IMR-90 (cell line): ENCODE measurements around the gene CFAP69.

Experiments used
- BHLHE40 ChIP-seq: fragments of 150-350 bp; IDR thresholded peaks from 2 replicates; pipeline ENCODE4 v1.6.1; 2016; ENCODE audit warnings: mild to moderate bottlenecking, low read depth, low read length
- CTCF ChIP-seq: conservative IDR thresholded peaks from 2 replicates; pipeline ENCODE4 v1.5.1; 2012; ENCODE audit warnings: mild to moderate bottlenecking, low read depth, low read length, improper control_type of control experiment
- MAFK ChIP-seq: IDR thresholded peaks from 2 replicates; pipeline ENCODE4 v1.6.1; 2012; ENCODE audit warnings: low read depth, low read length, improper control_type of control experiment
- MAZ ChIP-seq: IDR thresholded peaks from 2 replicates; pipeline ENCODE4 v1.6.1; 2012; ENCODE audit warnings: low read depth, mild to moderate bottlenecking, low read length, improper control_type of control experiment, moderate library complexity, borderline replicate concordance
- POLR2A ChIP-seq: IDR thresholded peaks from 2 replicates; pipeline ENCODE4 v1.6.1; 2012; ENCODE audit warnings: mild to moderate bottlenecking, low read depth, low read length
- USF2 ChIP-seq: fragments of 150-350 bp; IDR thresholded peaks from 2 replicates; pipeline ENCODE4 v1.6.1; 2017; ENCODE audit warnings: mild to moderate bottlenecking, antibody characterized with exemption, low read length, low read depth

GRCh38 chr7:90320418-90320800 lies 75.4 kb downstream of the CFAP69 start:
- no peak for TF ChIP-seq CTCF
- TF ChIP-seq MAFK, result no peak
- TF ChIP-seq POLR2A, result no peak
- TF ChIP-seq USF2, result no peak
- no peak for TF ChIP-seq BHLHE40
- no peak for TF ChIP-seq MAZ
